Measurements from ENCODE around the gene CCL17.

CCL17 gene

DNA sequence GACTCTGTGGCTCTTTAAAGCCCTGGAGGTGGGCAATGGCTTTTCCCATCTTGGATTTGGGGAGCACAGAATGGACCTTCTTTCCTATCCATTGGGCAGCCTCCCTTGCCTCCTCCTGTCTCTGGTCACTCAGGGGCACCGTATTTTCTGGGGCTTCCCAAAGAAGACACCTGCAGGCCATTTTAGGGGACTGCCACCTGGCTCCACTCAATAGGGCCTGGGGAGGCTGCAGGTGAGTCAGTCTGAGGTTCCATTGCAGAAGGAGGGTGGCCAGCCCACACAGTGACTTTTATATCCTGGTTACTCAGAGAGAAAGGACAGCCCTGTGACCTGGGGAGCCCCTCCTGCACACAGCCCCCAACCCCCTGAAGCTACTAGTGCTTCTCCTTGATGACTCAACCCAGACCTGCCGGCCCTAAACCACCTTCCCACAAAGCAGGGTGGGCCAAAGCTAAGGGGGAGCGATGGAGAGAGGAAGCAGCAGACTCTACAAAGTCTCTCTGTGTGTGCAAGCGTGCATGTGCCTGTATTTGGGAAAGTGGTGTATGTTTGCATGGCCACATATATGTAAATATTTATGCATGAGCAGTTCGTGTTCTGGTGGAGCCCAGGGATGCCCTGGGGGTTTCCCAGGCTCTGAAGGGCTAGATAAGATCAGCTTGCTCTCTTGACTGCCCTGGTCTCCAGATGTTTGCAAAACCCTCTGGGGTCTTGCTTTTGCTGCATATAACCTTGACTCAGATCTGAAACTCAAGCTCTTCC, 27.3 kb upstream of the CCL17 start:
- DNase-seq (ENCODE audit: low spot score): peak; percentile 67

DNA sequence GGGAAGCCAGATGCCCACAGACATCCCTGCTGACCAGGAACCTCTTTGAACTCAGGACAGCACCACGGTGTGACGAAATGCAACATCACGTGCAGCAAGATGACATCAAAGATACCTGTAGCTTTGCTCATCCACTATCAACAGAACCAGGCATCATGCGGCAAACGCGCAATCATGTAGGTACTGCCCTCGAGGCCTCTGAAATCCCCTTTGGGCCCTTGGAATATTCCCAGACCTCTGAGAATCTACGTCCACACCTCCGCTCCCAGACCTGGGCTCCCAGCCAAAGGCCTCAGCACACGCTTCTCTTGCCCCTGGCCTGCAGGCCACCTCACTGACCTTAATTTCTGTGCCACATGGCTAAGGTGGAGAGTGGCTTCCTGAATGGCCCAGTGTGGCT, 25.0 kb upstream of the CCL17 start:
- DNase-seq (ENCODE audit: low spot score): no peak

DNA sequence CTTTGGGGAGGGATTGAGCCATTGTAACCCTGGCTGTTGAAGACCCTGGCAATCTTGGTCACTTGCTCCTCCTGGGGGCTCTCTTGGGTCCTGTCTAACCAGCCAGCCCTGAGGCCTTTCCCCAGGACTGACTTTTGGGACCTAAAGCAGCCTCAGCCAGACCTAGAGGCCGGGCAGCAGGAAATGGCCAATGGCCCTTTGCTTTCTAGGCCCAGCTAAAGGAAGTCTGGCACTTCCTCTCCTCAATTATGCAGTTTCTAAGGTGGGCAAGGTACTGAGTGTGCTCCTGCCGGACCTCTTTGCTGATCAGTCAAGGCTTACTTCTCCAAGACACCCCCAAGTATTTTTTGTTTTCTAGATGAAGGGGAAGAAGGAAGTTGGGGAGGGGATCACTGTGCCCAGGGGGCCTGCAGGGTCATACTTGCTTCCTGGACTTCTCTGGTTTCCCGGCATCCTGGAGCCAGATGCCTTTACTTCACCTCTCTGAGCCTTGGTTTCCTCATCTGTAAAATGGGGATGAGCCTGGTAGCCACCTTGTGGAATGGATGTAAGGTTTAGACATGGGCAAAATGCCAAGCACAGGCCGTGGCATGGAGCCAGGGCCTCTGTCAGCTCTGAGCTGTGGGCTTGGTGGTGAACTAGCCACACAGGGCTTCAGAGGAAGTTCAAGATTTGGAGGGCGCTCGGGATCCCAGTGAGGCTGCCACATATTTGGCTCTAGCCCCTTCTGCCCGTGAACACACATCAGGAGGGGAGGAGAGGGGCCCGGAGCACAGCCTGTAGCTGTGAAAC, 23.7 kb upstream of the CCL17 start:
- DNase-seq (ENCODE audit: low spot score): peak; percentile 34

DNA sequence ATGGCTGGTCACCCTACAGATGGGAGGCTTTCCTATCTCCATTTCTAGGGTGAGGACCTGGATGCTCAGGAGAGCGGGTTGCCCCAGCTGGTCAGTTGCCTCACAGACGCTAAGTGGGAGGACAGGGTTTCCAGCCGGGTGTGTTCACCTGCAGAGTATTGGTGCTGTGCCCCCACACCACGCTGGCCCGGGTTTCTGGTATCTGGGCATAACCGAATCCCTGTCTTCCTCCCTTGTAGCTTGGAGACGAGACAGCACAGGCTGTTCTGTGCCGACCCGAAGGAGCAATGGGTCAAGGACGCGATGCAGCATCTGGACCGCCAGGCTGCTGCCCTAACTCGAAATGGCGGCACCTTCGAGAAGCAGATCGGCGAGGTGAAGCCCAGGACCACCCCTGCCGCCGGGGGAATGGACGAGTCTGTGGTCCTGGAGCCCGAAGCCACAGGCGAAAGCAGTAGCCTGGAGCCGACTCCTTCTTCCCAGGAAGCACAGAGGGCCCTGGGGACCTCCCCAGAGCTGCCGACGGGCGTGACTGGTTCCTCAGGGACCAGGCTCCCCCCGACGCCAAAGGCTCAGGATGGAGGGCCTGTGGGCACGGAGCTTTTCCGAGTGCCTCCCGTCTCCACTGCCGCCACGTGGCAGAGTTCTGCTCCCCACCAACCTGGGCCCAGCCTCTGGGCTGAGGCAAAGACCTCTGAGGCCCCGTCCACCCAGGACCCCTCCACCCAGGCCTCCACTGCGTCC, 22.6 kb upstream of the CCL17 start:
- DNase-seq (ENCODE audit: low spot score): no peak

DNA sequence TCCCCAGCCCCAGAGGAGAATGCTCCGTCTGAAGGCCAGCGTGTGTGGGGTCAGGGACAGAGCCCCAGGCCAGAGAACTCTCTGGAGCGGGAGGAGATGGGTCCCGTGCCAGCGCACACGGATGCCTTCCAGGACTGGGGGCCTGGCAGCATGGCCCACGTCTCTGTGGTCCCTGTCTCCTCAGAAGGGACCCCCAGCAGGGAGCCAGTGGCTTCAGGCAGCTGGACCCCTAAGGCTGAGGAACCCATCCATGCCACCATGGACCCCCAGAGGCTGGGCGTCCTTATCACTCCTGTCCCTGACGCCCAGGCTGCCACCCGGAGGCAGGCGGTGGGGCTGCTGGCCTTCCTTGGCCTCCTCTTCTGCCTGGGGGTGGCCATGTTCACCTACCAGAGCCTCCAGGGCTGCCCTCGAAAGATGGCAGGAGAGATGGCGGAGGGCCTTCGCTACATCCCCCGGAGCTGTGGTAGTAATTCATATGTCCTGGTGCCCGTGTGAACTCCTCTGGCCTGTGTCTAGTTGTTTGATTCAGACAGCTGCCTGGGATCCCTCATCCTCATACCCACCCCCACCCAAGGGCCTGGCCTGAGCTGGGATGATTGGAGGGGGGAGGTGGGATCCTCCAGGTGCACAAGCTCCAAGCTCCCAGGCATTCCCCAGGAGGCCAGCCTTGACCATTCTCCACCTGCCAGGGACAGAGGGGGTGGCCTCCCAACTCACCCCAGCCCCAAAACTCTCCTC, 21.9 kb upstream of the CCL17 start:
- no peak for DNase-seq (ENCODE audit: low spot score)

DNA sequence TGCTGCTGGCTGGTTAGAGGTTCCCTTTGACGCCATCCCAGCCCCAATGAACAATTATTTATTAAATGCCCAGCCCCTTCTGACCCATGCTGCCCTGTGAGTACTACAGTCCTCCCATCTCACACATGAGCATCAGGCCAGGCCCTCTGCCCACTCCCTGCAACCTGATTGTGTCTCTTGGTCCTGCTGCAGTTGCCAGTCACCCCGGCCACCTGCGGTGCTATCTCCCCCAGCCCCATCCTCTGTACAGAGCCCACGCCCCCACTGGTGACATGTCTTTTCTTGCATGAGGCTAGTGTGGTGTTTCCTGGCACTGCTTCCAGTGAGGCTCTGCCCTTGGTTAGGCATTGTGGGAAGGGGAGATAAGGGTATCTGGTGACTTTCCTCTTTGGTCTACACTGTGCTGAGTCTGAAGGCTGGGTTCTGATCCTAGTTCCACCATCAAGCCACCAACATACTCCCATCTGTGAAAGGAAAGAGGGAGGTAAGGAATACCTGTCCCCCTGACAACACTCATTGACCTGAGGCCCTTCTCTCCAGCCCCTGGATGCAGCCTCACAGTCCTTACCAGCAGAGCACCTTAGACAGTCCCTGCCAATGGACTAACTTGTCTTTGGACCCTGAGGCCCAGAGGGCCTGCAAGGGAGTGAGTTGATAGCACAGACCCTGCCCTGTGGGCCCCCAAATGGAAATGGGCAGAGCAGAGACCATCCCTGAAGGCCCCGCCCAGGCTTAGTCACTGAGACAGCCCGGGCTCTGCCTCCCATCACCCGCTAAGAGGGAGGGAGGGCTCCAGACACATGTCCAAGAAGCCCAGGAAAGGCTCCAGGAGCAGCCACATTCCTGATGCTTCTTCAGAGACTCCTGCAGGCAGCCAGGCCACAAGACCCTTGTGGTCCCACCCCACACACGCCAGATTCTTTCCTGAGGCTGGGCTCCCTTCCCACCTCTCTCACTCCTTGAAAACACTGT, 21.0 kb upstream of the CCL17 start:
- no peak for DNase-seq (ENCODE audit: low spot score)

DNA sequence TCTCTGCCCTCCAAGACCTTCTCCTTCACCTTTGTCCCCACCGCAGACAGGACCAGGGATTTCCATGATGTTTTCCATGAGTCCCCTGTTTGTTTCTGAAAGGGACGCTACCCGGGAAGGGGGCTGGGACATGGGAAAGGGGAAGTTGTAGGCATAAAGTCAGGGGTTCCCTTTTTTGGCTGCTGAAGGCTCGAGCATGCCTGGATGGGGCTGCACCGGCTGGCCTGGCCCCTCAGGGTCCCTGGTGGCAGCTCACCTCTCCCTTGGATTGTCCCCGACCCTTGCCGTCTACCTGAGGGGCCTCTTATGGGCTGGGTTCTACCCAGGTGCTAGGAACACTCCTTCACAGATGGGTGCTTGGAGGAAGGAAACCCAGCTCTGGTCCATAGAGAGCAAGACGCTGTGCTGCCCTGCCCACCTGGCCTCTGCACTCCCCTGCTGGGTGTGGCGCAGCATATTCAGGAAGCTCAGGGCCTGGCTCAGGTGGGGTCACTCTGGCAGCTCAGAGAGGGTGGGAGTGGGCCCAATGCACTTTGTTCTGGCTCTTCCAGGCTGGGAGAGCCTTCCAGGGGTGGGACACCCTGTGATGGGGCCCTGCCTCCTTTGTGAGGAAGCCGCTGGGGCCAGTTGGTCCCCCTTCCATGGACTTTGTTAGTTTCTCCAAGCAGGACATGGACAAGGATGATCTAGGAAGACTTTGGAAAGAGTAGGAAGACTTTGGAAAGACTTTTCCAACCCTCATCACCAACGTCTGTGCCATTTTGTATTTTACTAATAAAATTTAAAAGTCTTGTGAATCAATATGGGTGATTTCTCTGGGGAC, 20.1 kb upstream of the CCL17 start:
- DNase-seq (ENCODE audit: low spot score): no peak

DNA sequence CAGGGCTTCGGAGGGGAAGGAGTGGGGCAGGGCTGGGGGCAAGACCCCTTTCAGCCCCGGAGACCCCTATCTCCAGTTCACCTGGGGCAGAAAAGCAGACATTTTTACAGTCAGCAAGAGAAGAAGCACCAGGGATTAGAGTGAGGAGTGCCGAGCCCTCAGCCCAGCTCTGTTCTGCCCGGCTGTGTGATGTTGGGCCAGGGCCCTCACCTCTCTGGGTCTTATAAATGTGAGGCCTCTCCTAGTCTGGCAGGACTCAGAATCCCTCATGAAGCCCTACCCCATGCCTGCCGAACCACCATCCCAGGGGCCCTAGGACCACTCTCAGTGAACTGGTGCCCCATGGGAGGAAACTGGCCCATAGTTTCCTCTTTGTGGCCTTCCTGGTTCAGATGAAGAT, 19.5 kb upstream of the CCL17 start:
- DNase-seq (ENCODE audit: low spot score): no peak

DNA sequence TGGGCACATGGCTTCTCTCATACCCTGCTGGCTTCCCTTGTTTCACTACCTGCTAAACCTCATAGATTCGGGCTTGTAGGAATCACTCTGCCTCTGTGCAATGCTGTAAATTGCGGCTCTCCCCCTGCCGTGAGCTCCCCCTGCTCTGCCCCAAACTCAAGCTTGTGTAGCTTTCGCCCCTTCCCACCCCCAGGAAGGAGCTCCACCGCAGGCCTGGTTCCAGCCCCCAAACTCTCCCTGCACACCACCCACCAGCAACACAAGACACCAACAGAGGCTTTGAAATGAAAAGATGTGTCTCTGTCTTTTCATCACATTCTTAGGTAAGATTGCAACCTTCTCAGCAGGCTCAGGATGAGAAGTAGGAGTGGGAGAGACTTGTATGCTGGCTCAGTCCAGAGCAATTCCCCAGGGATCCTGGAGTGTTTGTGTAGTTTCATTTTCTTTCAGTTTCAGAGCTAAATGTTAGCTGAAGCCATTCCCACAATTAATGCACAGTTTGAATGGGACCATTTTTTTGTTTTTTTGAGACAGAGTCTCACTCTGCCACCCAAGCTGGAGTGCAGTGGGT, 18.1 kb upstream of the CCL17 start:
- DNase-seq (ENCODE audit: low spot score): no peak

DNA sequence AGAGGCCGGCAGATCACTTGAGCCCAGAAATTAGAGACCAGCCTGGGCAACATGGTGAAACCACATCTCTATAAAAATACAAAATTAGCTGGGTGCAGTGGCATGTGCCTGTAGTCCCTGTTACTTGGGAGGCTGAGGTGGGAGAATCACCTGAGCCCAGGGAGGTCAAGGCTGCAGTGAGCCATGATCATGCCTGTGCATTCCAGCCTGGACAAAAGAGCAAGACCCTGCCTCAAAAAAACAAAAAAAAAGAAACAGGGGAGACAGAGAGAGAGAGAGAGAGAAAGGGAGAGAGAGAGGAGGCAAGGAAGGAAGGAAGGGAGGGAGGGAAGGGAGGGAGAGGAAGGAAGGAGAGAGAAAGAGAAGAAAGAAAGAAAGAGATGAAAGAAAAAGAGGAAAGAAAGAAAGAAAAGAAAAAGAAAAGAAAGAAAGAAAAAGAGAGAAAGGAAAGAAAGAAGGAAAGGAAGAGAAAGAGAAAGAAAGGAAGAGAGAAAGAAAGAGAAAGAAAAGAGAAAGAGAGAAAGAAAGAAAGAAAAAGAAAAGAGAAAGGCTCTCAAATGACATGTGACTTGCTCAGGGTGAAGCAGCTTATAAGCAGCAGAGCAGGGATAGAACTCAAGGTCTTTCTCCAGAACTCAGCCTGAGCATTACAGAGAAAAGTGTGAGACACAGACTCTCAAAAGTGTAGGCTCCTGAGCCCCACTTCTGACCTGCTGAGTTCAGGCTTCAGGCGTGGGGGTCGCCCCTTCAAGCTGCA, 16.8 kb upstream of the CCL17 start:
- no peak for DNase-seq (ENCODE audit: low spot score)

DNA sequence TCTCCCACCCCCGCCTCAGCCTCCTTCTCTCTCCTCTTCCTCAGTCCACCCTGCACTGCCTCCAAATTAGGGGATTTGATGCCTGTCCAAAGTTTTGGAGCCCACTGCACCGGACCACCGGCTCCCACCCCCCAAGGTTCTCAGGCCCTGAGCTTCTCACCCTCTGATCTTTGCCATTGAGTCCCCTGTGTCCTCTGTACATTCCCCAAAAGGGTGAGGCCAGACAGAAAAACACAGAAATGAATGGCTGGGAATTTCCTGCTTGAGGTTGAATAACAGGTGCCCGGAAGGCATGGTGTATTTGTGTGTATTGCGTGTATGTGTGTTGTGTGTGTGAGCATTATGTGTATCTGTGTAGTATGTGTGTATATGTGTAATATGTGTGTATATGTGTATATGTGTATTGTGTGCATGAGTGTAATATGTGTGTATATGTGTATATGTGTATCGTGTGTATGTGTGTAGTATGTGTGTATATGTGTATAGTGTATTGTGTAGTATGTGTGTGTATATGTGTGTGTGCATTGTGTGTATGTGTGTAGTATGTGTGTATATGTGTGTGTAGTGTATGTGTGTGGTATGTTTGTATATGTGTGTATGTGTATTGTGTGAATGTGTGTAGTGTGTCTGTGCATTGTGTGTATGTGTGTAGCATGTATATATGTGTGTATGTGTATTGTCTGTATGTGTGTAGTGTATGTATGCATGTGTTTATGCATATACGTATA, 16.0 kb upstream of the CCL17 start:
- DNase-seq (ENCODE audit: low spot score): no peak

DNA sequence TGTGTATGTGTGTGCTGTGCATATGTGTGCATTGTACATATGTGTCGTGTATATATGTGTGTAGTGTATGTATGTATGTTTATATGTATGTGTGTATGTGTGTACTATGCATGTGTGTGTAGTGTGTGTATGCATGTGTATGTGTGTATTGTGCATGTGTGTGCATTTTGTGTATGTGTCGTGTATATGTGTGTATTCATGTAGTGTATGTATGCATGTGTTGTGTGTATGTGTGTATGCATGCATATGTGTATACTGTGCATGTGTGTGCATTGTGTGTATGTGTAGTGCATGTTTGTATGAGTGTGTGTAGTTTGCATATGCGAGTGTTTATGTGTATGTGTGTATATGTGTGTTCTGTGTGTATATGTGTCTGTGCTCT, 15.5 kb upstream of the CCL17 start:
- DNase-seq (ENCODE audit: low spot score): no peak

DNA sequence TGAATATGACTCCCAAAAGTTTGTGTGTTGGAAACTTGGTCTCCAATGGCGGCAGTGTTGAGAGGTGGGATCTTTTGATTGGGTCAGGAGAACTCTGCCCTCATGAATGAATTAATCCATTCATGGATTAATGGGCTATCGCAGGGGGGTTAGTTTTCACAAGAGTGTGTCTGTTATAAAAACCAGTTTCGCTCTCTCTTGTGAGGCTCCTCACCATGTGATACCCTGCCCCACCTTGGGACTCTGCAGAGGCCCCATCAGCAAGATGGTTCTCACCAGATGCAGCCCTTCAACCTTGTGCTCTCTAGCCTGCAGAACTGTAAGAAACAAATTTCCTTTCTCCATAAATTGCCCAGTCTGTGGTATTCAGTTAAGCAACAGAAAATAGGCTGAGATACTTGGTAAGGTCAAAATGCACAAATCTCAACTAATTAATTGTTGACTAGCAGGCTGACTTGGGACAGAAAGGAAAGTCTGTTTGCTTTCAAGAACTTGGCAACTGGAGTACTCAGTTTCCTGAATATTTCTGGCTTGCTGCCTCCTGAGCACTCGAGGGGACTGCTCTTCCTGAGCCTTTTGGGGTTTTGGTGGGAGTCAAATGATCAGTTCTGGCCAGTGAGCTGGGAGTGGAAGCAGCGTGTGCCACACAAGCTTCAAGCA, 13.8 kb upstream of the CCL17 start:
- no peak for DNase-seq (ENCODE audit: low spot score)

DNA sequence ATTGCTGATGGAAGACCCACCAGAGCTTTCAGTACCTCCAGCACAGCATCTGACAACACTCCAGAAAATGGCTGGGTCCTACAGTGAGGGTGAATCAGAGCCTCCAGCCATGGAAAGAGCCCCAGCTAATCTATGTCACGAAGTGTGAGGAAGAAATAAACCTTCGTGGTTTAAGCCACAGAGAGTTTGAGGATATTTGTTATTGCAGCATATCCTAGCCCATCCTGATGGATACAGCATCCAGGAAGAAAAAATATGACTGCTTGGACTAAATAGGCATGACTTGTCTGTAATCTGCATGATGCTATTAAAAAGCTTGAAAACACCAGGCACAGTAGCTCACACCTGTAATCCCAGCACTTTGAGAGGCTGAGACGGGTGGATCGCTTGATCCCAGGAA, 13.3 kb upstream of the CCL17 start:
- no peak for DNase-seq (ENCODE audit: low spot score)

DNA sequence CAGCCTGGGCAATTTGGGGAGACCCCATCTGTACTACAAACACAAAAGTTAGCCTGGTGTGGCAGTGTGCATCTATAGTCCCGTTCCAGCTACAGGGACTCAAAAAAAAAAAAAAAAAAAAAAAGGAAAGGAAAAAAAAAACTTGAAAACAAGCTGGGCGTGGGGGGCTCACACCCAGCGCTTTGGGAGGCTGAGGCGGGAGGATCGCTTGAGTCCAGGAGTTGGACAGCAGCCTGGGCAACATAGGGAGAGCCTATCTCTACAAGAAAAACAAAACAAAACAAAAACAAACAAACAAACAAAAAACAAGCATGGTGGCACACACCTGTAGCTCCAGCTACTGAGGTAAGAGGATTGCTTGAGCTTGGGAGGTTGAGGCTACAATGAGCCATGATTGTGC, 12.9 kb upstream of the CCL17 start:
- no peak for DNase-seq (ENCODE audit: low spot score)

DNA sequence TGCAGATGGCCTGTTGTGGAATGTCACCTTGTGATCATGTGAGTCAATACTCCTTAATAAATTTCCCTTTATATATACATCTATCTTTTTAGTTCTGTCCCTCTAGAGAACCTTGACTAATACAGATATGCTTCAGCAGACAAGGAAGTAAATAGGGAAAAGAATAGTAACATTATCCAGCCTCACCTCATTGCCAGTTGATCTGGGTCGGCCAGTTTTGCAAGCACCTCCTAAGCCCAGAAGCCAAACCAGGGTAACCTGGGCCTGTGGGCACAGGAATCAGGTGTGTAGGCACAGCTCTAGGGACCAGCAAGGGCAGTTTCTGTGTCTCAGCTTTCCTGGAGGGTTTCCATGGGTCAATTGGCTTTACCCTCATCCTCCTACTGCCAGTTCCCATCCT, 11.9 kb upstream of the CCL17 start:
- no peak for DNase-seq (ENCODE audit: low spot score)

DNA sequence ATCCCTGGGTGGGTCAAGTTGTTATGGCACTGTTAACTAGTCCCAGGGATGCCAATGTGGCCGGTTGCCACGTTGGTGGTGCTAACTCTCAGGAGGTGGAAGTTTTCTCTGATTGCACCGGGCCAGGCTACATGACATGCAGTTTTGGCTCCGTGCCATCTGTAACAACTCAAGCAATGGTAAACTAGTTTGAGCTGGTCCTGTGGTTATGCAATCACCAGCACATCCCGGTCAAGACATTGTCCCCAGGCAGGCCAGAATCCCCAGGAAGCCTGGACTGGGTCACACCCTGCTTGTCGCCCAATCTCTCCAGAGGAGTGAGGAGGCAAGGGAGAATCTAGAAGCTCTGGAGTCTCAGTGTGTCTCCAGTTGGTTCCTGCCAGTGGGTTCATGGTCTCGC, 10.1 kb upstream of the CCL17 start:
- no peak for DNase-seq (ENCODE audit: low spot score)

DNA sequence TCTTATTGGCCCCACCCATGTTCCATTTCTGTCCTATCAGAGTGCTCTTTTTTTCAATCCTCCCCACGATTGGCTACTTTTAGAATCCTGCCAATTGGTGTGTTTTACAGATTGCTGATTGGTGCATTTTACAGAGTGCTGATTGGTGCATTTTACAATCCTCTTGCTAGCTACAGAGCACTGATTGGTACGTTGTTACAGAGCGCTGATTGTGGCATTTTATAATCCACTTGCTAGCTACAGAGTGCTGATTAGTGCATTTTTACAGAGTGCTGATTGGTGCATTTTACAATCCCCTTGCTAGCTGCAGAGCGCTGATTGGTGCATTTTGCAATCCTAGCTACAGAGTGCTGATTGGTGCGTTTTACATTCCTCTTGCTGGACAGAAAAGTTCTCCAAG, 9.5 kb upstream of the CCL17 start:
- no peak for DNase-seq (ENCODE audit: low spot score)
